MM.1S (cell line): ENCODE measurements around the gene CNGA3.

Experiments used
- DNase-seq: peaks from one replicate; pipeline ENCODE4 v3.0.0-alpha.2; 2015
- H2AFZ ChIP-seq: fragments of 300-600 bp; sonication (generic); 2 replicates; pipeline ENCODE4 v1.6.0; 2016; ENCODE audit warnings: antibody characterized with exemption, low read length
- H3F3A ChIP-seq: fragments of 300-600 bp; sonication (generic); 2 replicates; pipeline ENCODE4 v1.6.1; 2016; ENCODE audit warnings: mild to moderate bottlenecking, antibody characterized with exemption, low read length, moderate library complexity, mixed read lengths; ENCODE audit not compliant: insufficient read depth
- H3K27ac ChIP-seq: fragments of 300-600 bp; sonication (generic); 2 replicates; pipeline ENCODE4 v1.5.1; 2016; ENCODE audit warnings: mild to moderate bottlenecking, low read length
- H3K27me3 ChIP-seq: fragments of 300-600 bp; sonication (generic); replicated peaks from 2 replicates; pipeline ENCODE4 v1.6.0; 2016; ENCODE audit warnings: low read length; ENCODE audit not compliant: insufficient read depth
- H3K36me3 ChIP-seq: fragments of 300-600 bp; sonication (generic); replicated peaks from 2 replicates; pipeline ENCODE4 v1.6.1; 2016; ENCODE audit warnings: mild to moderate bottlenecking, low read length, mixed read lengths; ENCODE audit not compliant: insufficient read depth
- H3K4me1 ChIP-seq: fragments of 300-600 bp; sonication (generic); 2 replicates; pipeline ENCODE4 v1.6.1; 2016; ENCODE audit warnings: low read length, mixed read lengths
- H3K4me2 ChIP-seq: fragments of 300-600 bp; sonication (generic); 2 replicates; pipeline ENCODE4 v1.6.0; 2016; ENCODE audit warnings: low read depth, low read length
- H3K4me3 ChIP-seq: fragments of 300-600 bp; sonication (generic); 2 replicates; pipeline ENCODE4 v1.5.1; 2016; ENCODE audit warnings: low read length, mixed read lengths
- H3K79me2 ChIP-seq: fragments of 300-600 bp; sonication (generic); 2 replicates; pipeline ENCODE4 v1.6.1; 2016; ENCODE audit warnings: mixed run types, low read length, mixed read lengths
- H3K9ac ChIP-seq: fragments of 300-600 bp; sonication (generic); 2 replicates; pipeline ENCODE4 v1.6.1; 2016; ENCODE audit warnings: low read length, mixed read lengths
- H3K9me2 ChIP-seq: fragments of 300-600 bp; sonication (generic); replicated peaks from 2 replicates; pipeline ENCODE4 v1.6.1; 2016; ENCODE audit warnings: mild to moderate bottlenecking, low read length, mixed read lengths; ENCODE audit not compliant: insufficient read depth
- H3K9me3 ChIP-seq: fragments of 300-600 bp; sonication (generic); replicated peaks from 2 replicates; pipeline ENCODE4 v1.6.1; 2016; ENCODE audit warnings: mild to moderate bottlenecking, low read length, mixed read lengths; ENCODE audit not compliant: insufficient read depth
- H4K20me1 ChIP-seq: fragments of 300-600 bp; sonication (generic); 2 replicates; pipeline ENCODE4 v1.6.1; 2016; ENCODE audit warnings: mild to moderate bottlenecking, low read length, moderate library complexity, mixed read lengths; ENCODE audit not compliant: insufficient read depth
- CTCF ChIP-seq: fragments of 300-600 bp; sonication (generic); IDR thresholded peaks from 2 replicates; pipeline ENCODE4 v1.5.1; 2016; ENCODE audit warnings: antibody characterized with exemption, low read length, mixed read lengths
- EZH2 ChIP-seq: fragments of 300-600 bp; sonication (generic); optimal IDR thresholded peaks from 2 replicates; pipeline ENCODE3; 2017; ENCODE audit warnings: low read depth, mild to moderate bottlenecking, antibody characterized with exemption, low read length, mixed read lengths
- EZH2phosphoT487 ChIP-seq: fragments of 300-600 bp; sonication (generic); IDR thresholded peaks from 2 replicates; pipeline ENCODE4 v1.6.1; 2018; ENCODE audit warnings: antibody characterized with exemption, low read length

Gene CNGA3

GRCh38 chr2:98419544-98419943, 73.3 kb downstream of the CNGA3 start:
- DNase-seq = no peak
- Histone ChIP-seq H2AFZ (no peak overlapping the region), H3K9me2 (no peaks in the 10 kb centered on the region), H3K9me3 (no peaks in the 10 kb centered on the region), H3K4me3 (no peak overlapping the region), H3K36me3 (no peaks in the 10 kb centered on the region), H3K27me3 (no peaks in the 10 kb centered on the region), H3K79me2 (no peaks in the 10 kb centered on the region), H3F3A (no peaks in the 10 kb centered on the region), H3K4me1 (no peaks in the 10 kb centered on the region), H3K4me2 (no peak overlapping the region), H3K9ac (no peak overlapping the region), H3K27ac (no peak overlapping the region), H4K20me1 (no peaks in the 10 kb centered on the region)
- TF ChIP-seq CTCF (no peak), EZH2 (no peak), EZH2phosphoT487 (no peak)

GRCh38 chr2:98419977-98420725, 73.9 kb downstream of the CNGA3 start:
- no peaks in the 10 kb centered on the region for H3K36me3 ChIP-seq
- H3K9me3 ChIP-seq = no peaks in the 10 kb centered on the region
- no peaks in the 10 kb centered on the region for H3K9me2 ChIP-seq
- H3K4me1 ChIP-seq = no peaks in the 10 kb centered on the region
- H3F3A ChIP-seq = no peaks in the 10 kb centered on the region
- no peak overlapping the region for H3K4me3 ChIP-seq
- no peak overlapping the region for H3K4me2 ChIP-seq
- DNase-seq = no peak
- no peak overlapping the region for H3K9ac ChIP-seq
- H2AFZ ChIP-seq = no peak overlapping the region
- no peaks in the 10 kb centered on the region for H4K20me1 ChIP-seq
- H3K27ac ChIP-seq = no peak overlapping the region
- H3K79me2 ChIP-seq = no peaks in the 10 kb centered on the region
- no peaks in the 10 kb centered on the region for H3K27me3 ChIP-seq
- no peak for TF ChIP-seq CTCF
- no peak for TF ChIP-seq EZH2phosphoT487
- TF ChIP-seq EZH2 = no peak

- no peak overlapping the region for H3K4me2 ChIP-seq
- H3K9me2 ChIP-seq = no peaks in the 10 kb centered on the region
- H3K9ac ChIP-seq = no peak overlapping the region
- no peak overlapping the region for H3K4me3 ChIP-seq
- H3K27ac ChIP-seq = no peak overlapping the region
- no peaks in the 10 kb centered on the region for H3K27me3 ChIP-seq
- TF ChIP-seq EZH2phosphoT487 (no peak), CTCF (no peak), EZH2 (no peak)
- H3K36me3 ChIP-seq = no peaks in the 10 kb centered on the region
- no peaks in the 10 kb centered on the region for H3K79me2 ChIP-seq
- H3K9me3 ChIP-seq = no peaks in the 10 kb centered on the region
- H3F3A ChIP-seq = no peaks in the 10 kb centered on the region
- DNase-seq = no peak
- H2AFZ ChIP-seq = no peak overlapping the region
- H4K20me1 ChIP-seq = no peaks in the 10 kb centered on the region
- no peaks in the 10 kb centered on the region for H3K4me1 ChIP-seq
These were observed 76.2 kb downstream of the CNGA3 start for GRCh38 chr2:98422449-98422848.
